Activated CD8-positive, alpha-beta memory T cell treated with anti-CD3 and anti-CD28 coated beads, Interleukin-2, amount 50 U/mL, for 1 hour (primary cell): ENCODE measurements around the gene ALDH16A1.
"Not testable (repeated sequence)": the region's sequence is repeated elsewhere in the genome, so short reads cannot be mapped to it uniquely, and the experiment has no call there.

ENCODE experiments used
- DNase-seq: peaks from one replicate; pipeline ENCODE4 v3.0.0-alpha.2; 2020; ENCODE audit errors: extremely low read depth

ALDH16A1 gene

DNA sequence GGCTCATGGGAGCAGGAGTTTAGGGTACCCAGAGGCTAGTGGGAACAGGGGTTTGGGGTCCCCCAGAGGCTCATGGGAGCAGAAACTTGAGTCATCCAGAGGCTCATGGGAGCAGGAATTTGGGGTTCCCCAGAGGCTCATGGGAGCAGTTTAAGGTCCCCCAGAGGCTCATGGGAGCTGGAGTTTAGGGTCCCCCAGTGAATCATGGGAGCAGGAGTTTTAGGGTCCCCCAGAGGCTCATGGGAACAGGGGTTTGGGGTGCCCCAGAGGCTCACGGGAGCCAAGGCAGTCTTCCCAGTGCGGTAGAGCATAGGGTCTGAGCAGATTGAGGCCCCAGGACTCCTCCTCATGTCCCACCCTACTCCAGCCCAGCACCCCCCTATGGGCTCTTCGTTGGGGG is 12.3 kb downstream of the ALDH16A1 start:
- DNase-seq, result no peak

DNA sequence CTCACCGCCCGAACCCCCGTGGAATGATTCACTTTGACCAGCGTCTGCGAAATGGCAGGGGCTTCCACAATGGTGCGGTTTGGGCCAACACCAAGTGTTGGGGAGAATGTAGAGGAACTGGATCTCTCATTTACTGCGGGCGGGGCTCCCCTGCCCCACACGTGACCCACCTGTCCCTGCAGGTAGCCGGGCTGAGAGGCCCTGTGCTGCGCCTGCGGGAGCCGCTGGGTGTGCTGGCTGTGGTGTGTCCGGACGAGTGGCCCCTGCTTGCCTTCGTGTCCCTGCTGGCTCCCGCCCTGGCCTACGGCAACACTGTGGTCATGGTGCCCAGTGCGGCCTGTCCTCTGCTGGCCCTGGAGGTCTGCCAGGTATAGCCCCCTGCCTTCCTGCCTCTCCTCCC is 15.2 kb downstream of the ALDH16A1 start:
- no peak for DNase-seq

DNA sequence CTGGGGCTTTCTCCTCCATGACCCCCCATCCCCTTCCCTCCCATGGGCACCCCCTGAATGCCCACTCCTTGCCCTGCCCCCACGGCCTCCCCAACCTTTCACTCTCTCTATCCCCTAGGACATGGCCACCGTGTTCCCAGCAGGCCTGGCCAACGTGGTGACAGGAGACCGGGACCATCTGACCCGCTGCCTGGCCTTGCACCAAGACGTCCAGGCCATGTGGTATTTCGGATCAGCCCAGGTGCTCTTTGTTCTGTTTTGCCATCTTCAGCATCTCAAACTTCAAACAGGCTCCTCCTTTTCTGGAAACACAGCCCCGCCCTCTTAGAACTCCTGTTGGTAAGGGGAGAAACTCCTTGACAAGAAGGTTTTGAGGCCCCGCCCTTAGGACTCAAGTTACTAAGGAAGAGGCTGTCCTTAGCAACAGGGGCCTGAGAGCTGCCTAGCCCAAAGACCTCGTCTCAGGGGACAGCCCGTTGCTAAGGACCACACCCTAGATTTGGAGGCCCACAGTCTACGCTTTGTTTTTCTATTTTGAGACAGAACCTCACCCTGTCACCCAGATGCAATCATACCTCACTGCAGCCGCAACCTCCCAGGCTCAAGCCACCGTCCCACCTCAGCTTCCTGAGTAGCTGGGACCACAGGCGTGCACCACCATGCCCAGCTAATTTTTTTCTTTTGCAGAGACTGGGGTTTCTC is 15.9 kb downstream of the ALDH16A1 start:
- DNase-seq, result peak; percentile 98

DNA sequence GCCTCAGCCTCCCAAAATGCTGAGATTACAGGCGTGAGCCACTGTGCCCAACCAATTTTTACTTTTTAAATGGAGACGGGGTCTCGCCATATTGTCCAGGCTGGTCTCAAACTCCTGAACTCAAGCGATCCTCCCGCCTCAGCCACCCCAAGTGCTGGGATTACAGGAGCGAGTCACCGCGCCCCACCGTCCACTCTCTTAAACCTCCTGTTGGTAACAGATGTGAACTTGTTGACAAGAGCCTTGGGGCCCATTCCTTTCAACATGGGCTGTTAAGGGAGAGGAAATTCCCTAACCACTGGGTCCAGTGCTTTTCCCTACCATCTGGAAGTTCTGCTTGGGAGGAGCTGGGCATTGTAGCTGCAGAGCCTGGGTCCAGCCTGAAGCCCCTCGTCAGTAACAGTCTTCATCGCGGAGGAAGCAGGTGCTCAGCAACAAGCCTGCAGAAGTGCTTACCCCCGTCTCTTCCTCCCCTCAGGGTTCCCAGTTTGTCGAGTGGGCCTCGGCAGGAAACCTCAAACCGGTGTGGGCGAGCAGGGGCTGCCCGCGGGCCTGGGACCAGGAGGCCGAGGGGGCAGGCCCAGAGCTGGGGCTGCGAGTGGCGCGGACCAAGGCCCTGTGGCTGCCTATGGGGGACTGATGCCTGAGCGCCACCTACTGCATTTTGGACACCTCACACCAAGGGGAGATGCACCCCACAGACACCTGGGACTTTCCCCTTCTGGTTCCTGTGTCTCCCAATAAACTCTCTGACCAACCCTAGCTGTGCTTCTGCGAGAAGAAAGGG is 17.0 kb downstream of the ALDH16A1 start:
- peak; percentile 64 for DNase-seq

DNA sequence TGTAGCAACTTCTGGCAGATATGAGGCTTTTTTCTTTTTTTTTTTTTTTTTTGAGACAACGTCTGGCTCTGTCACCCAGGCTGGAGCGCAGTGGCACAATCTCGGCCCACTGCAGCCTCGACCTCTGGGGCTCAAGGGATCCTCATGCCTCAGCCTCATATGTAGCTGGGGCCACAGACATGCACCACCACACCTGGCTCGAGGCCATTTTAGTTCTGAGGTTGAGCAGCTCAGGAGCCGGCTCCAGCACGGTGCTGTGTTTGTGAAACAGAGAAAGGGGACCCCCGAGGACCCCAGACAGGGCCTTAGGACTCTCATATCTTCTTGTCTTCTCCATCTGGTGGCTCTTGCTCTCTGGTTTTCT is 17.6 kb downstream of the ALDH16A1 start:
- no peak for DNase-seq

DNA sequence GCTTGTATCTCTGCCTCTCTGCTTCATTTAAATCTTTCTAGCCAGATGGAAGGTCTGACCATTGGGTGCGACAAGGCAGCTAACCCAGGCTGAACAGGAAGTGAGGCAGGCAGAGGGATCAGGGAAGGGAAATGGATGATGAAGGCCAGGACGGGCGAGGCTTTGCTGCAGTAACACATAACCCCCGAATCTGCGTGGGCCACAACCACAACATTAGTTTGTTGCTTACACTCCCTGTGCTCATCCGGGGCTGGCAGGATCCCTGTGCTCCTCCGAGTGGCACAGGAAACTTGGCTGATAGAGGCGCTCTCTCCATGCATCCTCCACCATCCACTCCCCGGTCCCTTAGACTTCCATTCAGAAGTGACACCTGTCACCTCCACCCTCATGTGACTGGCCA is 19.9 kb downstream of the ALDH16A1 start:
- no peak for DNase-seq

DNA sequence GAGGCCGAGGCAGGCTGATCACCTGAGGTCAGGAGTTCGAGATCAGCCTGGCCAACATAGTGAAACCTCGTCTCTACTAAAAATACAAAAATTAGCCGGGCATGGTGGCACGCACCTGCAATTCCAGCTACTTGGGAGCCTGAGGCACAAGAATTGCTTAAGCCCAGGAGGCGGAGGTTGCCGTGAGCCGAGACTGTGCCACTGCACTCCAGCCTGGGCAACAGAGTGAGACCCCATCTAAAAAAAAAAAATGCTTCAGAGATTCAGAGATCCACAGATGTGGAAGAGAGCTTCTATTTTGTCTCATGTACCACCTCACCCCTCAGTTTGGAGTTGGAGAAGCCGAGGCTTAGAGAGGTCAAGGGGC is 20.5 kb downstream of the ALDH16A1 start:
- DNase-seq, result not testable (repeated sequence)

DNA sequence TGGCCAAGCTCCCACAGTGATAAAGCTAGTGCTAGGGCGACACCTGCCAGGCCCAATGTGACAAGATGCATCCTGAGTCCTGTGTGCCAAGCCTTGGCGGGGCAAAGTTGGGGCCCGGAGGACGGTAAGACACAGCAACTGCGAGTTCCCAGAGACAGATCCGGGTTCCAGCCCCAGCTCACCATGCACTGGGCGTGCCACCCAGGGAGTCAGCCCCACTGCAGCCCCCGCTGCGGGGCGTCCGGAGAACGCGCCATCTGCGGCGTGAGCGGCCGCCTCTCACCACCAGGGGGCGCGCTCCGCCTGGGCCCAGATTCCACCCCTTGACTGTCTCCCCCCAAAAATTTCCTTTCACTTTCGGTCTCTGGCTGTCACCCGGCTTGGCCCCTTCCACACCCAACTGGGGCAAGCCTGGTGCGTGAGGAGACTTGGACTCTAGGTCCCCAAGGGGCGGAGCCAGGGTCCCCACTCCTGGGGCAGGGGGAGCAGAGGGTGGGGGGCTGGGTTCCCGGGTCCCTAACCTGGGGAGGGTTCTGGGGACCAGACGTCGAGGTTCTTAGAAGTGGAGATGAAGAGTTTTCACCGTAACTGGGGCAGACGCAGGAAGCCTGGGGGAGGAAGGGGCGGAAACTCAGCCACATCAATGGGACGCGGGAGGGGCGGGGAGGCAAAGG is 21.0 kb downstream of the ALDH16A1 start, which contains the start of gene FLT3LG:
FLT3LG (plus strand) TSS at position 348 of the 674 bp plus-strand sequence. CDS start 425 bp downstream, outside the sequence.
- peak; percentile 86 for DNase-seq

DNA sequence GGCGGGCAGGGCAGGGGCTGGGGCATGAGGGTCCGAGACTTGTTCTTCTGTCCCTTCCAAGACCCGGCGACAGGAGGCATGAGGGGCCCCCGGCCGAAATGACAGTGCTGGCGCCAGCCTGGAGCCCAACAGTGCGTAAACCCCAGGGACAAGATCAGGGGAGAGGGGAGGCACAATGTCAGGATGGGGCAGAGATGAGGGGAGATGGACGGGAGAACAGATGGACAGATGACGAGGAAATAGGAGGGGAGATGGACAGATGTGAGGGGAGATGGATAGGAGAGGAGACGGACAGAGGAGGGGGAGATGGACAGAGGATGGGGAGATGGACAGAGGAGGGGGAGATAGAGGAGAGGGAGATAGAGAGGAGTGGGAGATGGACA is 21.5 kb downstream of the ALDH16A1 start:
- no peak for DNase-seq

DNA sequence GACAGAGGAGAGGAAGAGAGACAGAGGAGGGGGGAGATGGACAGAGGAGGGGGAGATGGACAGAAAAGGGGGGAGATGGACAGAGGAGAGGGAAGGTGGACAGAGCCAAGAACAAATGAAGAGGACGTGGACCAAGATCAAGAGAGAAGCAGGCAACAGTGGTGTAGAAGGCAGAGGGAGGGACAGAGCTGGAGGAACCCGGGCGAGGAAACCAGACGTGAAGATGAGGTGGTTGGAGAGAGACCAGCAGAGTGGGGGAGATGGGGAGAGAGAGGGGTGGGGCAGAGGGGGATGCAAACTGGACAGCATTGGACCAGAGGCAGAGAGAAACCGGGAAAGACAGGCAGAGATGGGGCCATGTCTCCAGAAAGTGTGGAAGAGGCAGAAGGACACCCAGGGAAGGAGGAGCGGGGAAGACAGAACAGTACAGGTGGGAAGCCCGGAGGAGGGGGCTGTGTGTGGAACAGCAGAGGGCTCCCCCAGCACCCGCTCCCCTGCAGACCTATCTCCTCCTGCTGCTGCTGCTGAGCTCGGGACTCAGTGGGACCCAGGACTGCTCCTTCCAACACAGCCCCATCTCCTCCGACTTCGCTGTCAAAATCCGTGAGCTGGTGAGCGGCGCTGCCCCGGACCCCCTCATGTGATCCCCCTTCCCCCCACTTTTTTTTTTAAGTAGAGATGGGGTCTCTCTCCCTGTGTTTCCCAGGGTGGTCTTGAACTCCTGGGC is 22.3 kb downstream of the ALDH16A1 start:
- no peak for DNase-seq

DNA sequence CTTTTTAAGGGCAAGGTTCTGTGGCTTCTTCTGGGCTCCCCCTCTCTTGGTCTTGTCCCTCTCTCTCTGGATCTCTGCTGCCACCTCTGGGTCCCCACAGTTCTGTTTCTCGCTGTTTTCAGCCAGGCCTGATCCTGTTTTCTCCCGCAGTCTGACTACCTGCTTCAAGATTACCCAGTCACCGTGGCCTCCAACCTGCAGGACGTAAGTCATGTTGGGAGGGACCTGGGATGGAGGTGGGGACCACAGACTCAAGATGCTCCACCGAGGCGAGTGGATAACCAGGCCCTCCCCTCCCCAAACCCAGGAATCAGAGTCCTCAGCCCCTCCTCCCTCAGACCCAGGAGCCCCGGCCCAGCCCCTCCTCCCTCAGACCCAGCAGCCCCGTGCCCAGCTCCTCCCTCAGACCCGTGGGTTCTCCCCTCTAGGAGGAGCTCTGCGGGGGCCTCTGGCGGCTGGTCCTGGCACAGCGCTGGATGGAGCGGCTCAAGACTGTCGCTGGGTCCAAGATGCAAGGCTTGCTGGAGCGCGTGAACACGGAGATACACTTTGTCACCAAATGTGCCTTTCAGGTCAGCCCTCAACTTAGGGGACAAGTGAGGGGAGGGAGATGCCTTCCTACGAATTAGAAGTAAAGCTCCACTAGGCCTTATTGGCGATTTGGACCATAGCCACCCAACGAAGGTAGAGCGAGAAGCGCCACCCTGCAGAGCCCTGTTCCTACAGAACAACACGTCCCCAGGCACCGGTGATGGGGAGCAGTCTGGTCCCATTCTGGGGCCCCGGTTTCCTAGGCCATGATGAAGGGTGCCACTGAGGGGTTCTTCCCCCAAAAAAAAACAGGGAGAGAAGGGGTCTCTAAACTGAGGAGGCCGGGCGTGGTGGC is 23.2 kb downstream of the ALDH16A1 start:
- DNase-seq, result no peak

DNA sequence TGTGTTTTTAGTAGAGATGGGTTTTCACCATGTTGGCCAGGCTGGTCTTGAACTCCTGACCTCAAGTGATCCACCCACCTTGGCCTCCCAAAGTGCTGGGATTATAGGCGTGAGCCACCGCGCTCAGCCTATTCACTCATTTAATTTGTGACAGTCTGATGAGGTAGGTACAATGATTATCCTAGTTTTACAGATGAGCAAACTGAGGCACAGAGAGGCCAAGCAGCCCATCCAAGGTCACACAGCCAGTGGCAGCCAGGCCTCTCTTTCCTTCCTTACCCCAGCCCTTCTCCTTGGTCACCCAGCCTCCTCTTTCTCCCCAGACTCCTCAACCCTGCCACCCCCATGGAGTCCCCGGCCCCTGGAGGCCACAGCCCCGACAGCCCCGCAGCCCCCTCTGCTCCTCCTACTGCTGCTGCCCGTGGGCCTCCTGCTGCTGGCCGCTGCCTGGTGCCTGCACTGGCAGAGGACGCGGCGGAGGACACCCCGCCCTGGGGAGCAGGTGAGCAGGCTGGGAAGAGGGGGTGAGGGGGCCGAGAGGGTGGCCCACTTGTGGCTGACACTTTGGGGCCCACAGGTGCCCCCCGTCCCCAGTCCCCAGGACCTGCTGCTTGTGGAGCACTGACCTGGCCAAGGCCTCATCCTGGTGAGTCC is 27.1 kb downstream of the ALDH16A1 start:
- DNase-seq, result no peak

DNA sequence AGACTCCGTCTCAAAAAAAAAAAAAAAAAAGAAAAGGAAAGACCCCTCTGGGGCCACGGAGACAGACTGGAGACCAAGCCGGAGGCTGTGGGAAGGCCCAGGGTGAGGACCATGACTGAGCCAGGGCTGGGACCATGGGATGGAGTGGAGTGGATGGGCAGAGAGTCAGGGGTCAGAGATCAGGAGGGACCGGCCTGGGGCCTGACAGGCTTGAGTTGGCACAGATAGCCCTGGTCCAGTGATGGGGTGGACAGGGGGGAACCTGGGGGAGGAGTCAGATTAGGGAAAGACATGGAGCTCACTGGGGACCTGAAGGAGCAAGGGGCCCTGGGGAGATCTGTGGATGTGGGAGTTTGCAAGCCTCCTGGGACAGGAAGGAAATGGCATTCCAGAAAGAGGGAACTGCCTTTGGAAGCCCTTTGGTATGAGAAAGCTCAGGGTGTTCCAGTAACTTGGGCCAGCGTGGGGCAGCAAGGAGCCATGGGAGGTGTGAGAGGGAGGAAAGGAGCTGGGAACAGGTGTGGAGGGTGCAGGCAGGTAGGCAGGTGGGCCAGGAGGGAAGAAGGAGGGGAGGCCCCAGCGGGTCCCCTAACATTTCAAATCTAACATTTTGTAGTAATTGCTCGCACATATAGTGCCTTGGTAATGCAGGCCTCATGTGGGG is 28.1 kb downstream of the ALDH16A1 start:
- no peak for DNase-seq

DNA sequence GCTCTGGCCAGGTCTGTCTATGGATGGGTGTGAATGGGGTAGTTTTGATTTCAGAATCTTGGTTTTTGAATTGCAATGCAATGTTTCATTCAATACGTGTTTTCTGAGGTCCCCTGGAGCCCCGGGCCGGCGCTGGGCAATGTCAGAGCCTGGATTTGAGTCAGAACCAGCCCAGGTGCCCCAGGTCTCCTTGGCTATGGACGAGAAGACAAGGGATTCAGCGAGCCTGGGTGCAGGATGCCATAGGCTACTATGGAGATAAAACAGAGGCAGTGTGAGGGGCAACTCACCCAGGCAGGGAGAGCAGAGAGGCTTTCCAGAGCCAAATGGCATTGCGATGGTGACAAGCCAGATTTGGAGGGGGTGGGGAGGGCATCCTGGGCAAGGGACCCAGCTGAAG is 33.2 kb downstream of the ALDH16A1 start:
- DNase-seq, result no peak

DNA sequence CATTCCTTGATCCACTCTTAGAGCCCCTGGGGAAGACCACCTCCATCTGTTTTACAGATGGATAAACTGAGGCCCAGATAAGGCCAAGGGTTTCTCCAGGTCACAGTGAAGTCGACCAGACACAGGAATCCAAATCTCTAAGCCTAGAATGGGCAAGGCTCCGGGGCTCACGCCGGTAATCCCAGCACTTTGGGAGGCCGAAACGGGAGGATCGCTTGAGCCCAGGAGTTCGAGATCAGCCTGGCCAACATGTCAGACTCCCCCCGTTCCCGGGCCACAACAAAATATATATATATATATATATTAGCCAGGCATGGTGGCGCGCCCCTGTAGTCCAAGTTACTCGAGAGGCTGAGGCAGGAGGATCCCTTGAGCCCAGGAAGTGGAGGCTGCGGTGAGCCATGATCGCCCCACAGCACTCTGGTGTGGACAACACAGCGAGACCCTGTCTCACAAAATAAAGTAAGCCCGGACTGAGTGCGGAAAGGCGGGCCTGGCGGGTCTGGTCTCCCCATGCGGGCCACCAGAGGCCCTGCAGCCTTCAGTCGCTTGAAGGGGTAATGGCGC is 33.8 kb downstream of the ALDH16A1 start:
- DNase-seq, result no peak

DNA sequence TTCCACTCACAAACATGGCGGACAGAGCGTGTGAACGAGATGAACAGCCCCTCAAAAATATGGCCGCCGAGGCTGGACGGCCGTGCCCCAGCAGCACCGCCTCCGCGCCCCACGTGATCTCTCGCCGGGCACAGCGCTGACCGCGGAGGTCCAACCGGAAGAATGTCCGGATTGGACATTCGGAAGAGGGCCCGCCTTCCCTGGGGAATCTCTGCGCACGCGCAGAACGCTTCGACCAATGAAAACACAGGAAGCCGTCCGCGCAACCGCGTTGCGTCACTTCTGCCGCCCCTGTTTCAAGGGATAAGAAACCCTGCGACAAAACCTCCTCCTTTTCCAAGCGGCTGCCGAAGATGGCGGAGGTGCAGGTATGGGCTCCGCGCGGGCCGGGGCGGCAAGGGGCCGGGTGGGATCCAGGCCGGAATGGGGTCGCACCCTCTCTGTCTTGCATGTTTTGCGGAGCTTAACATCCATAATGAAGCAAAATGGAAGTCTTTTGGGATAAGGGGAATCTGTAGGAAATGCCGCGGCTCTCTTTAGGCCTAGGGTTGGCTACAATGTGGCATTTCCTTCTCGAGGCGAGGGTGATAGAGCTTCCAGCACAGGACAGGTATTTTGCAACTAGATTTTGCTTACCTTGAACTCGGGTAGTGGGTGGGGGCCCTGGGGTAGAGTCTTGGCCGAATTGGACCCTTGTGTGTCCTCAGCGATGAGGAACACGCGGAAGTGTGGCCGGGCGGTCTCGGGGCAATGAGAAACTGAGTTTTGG is 34.4 kb downstream of the ALDH16A1 start, which contains the start of gene RPL13A:
RPL13A (plus strand) TSS at position 332 of the 769 bp plus-strand sequence; CDS start at position 354, 22 bp downstream.
- DNase-seq, result peak; percentile 99

DNA sequence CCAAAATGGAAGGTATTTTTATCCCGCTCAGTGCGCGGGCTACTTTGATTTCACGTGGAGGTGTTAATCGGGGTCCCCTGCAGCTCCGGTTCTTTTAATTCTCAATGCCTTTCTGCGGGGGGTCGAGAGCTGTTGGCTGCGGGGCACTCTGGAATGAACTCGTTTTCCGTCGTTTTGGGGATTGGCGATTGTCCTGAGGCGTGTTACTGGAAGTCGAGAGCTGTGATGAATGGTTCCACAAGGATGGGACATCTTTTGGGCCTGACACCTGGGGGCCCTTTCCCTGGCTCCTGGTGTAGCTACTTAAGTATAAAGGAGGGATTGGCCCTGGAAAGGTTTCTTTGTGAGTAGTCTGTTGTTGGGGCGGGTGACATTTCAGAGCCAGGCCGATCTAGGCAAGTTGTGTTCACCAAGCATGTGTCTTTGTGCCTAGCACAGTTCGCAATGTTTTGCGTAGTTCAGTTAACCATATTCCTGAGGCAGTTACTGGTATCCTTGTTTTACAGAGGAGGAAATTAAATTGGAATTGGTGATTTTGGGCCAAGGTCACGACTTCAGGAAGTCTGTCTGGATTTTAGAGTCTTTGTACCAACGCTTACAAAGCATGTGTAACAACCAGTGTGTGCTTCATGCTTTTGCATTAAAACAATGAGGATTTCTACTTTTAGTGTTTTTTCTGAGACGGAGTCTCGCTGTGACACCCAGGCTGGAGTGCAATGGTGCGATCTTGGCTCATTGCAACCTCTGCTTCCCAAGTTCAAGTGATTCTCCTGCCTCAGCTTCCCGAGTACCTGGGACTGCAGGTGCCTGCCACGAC is 35.2 kb downstream of the ALDH16A1 start:
- DNase-seq, result no peak
